Endometrial microvascular endothelial cells (primary cell): Measurements from ENCODE around the gene FAM209B. TPM values are rescaled to one million over a fixed set of nuclear protein-coding genes. Genes with fewer than 3 reads are reported as not detected.

ENCODE experiments used
- in situ Hi-C: cut with HindIII; loops from 2 replicates; pipeline ENCODE4 v1.10.0; 2017; ENCODE audit warnings: low sequenced_read_pairs, low pct_unique_long_range_greater_than_20kb; ENCODE audit errors: inconsistent ontology term
- total RNA-seq: library from RNA; depleted of rRNA; stranded (reverse); fragments of >200 nt; gene quantifications from one replicate; pipeline ENCODE4 v1.2.3, GENCODE V29; 2015; ENCODE audit errors: inconsistent ontology term

The FAM209B gene
- total RNA-seq, 1 donor from 2014 or later = not detected

GRCh38 chr20:56581701-56582100 is 48.7 kb downstream of the FAM209B start:
- in situ Hi-C loops = no loop called here

GRCh38 chr20:56582542-56582941 is 49.5 kb downstream of the FAM209B start:
- in situ Hi-C loops = no loop called here

DNA sequence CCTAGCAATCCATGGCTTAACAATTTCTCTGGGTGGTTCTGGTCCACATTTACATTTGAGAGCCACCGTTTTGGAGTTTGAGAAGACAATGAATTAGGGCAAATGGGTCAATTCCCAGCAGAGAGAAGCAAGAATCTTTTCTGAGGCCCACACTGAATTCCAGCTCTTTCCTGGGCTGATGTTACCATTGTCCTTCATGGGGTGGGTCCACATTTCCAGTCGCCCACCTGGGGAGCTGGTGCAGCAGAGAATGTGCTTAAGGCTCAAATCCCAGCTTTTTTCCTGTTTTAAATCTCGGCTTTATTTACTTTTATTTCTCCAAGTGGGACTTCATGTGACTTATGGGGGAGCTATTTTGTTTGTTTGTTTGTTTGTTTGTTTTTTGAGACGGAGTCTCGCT is 51.9 kb downstream of the FAM209B start:
- in situ Hi-C loops = no loop called here

Other genes with a start within 250 kb of the FAM209B start
- 37.5 TPM for gene FAM210B, start 174.3 kb upstream of the FAM209B start, total RNA-seq
- gene AURKA, start 141.0 kb upstream of the FAM209B start, total RNA-seq = 72.0 TPM
- gene CSTF1, start 140.6 kb upstream of the FAM209B start, total RNA-seq = 53.6 TPM
- 0.28 TPM for gene CASS4, start 121.0 kb upstream of the FAM209B start, total RNA-seq
- gene RTF2, start 64.6 kb upstream of the FAM209B start, total RNA-seq = 69.7 TPM
- not detected for gene FAM209A, start 8.5 kb upstream of the FAM209B start, total RNA-seq
- gene TFAP2C, start 96.1 kb downstream of the FAM209B start, total RNA-seq = not detected